ENCODE measurements around the gene TMEM42.

The TMEM42 gene

GRCh38 chr3:44827196-44827595, 34.5 kb upstream of the TMEM42 start:
- Histone ChIP-seq H4K8ac (ENCODE audit: low read depth, low read length) (no peak overlapping the region), H2AK5ac (ENCODE audit: low read length) (no peak overlapping the region), H3K36me3 (ENCODE audit: control insufficient read depth, insufficient read depth, low read length) (peaks cover 2% of the 10 kb centered on the region), H3K4me3 (ENCODE audit: low read length) (no peak overlapping the region), H3K79me1 (ENCODE audit: low read length) (no peaks in the 10 kb centered on the region), H3K27me3 (ENCODE audit: insufficient read depth, low read length, poor library complexity) (no peaks in the 10 kb centered on the region), H3K79me2 (ENCODE audit: control insufficient read depth, insufficient read depth, low read length) (no peaks in the 10 kb centered on the region), H3K4me1 (ENCODE audit: control insufficient read depth, low read depth, low read length) (no peaks in the 10 kb centered on the region), H4K5ac (ENCODE audit: low read length) (no peak overlapping the region), H3K56ac (ENCODE audit: low read length) (no peak overlapping the region), H3K18ac (ENCODE audit: low read length) (no peak overlapping the region), H3K4ac (ENCODE audit: low read depth, low read length) (no peak overlapping the region), H3K23ac (ENCODE audit: low read length) (no peak overlapping the region), H3K9ac (ENCODE audit: low read length) (no peak overlapping the region), H2BK120ac (ENCODE audit: low read depth, low read length) (no peak overlapping the region), H2BK15ac (replicated peaks; ENCODE audit: low read depth) (no peak overlapping the region), H2BK5ac (ENCODE audit: low read length) (no peak overlapping the region), H3K4me2 (ENCODE audit: low read length) (no peak overlapping the region), H3K27ac (ENCODE audit: low read depth, low read length) (no peak overlapping the region)
- WGBS (ENCODE audit: extremely low coverage, insufficient coverage, low lambda C conversion rate), result no CpG with 5 or more reads among the region's 3 CpGs
- no peak for DNase-seq

- Histone ChIP-seq H3K4me1 (ENCODE audit: control insufficient read depth, low read depth, low read length) (no peaks in the 10 kb centered on the region), H3K4me3 (ENCODE audit: low read length) (no peak overlapping the region), H3K18ac (ENCODE audit: low read length) (no peak overlapping the region), H3K4me2 (ENCODE audit: low read length) (no peak overlapping the region), H3K23ac (ENCODE audit: low read length) (no peak overlapping the region), H3K4ac (ENCODE audit: low read depth, low read length) (no peak overlapping the region), H2AK5ac (ENCODE audit: low read length) (no peak overlapping the region), H4K5ac (ENCODE audit: low read length) (no peak overlapping the region), H3K56ac (ENCODE audit: low read length) (no peak overlapping the region), H3K27me3 (ENCODE audit: insufficient read depth, low read length, poor library complexity) (no peaks in the 10 kb centered on the region), H2BK120ac (ENCODE audit: low read depth, low read length) (no peak overlapping the region), H3K27ac (ENCODE audit: low read depth, low read length) (no peak overlapping the region), H3K79me2 (ENCODE audit: control insufficient read depth, insufficient read depth, low read length) (no peaks in the 10 kb centered on the region), H3K79me1 (ENCODE audit: low read length) (no peaks in the 10 kb centered on the region), H4K8ac (ENCODE audit: low read depth, low read length) (no peak overlapping the region), H2BK15ac (replicated peaks; ENCODE audit: low read depth) (no peak overlapping the region), H3K36me3 (ENCODE audit: control insufficient read depth, insufficient read depth, low read length) (peaks cover 2% of the 10 kb centered on the region), H2BK5ac (ENCODE audit: low read length) (no peak overlapping the region), H3K9ac (ENCODE audit: low read length) (no peak overlapping the region)
- 100% methylated on average over 1 of the region's 5 CpGs for WGBS (ENCODE audit: extremely low coverage, insufficient coverage, low lambda C conversion rate)
- DNase-seq, result no peak
Observed at GRCh38 chr3:44831232-44831631, 30.5 kb upstream of the TMEM42 start.

GRCh38 chr3:44832032-44832431, 29.7 kb upstream of the TMEM42 start:
- H3K27ac ChIP-seq (ENCODE audit: low read depth, low read length), result no peak overlapping the region
- peaks cover 2% of the 10 kb centered on the region for H3K36me3 ChIP-seq (ENCODE audit: control insufficient read depth, insufficient read depth, low read length)
- no peaks in the 10 kb centered on the region for H3K79me1 ChIP-seq (ENCODE audit: low read length)
- no peaks in the 10 kb centered on the region for H3K79me2 ChIP-seq (ENCODE audit: control insufficient read depth, insufficient read depth, low read length)
- no peak for DNase-seq
- H3K4me1 ChIP-seq (ENCODE audit: control insufficient read depth, low read depth, low read length), result no peaks in the 10 kb centered on the region
- no peak overlapping the region for H4K5ac ChIP-seq (ENCODE audit: low read length)
- H2BK5ac ChIP-seq (ENCODE audit: low read length), result no peak overlapping the region
- no peak overlapping the region for H3K56ac ChIP-seq (ENCODE audit: low read length)
- no peak overlapping the region for H2AK5ac ChIP-seq (ENCODE audit: low read length)
- WGBS (ENCODE audit: extremely low coverage, insufficient coverage, low lambda C conversion rate), result no CpG with 5 or more reads among the region's 1 CpG
- H3K4ac ChIP-seq (ENCODE audit: low read depth, low read length), result no peak overlapping the region
- no peak overlapping the region for H2BK15ac ChIP-seq (replicated peaks; ENCODE audit: low read depth)
- no peak overlapping the region for H3K18ac ChIP-seq (ENCODE audit: low read length)
- no peaks in the 10 kb centered on the region for H3K27me3 ChIP-seq (ENCODE audit: insufficient read depth, low read length, poor library complexity)
- H3K4me2 ChIP-seq (ENCODE audit: low read length), result no peak overlapping the region
- no peak overlapping the region for H4K8ac ChIP-seq (ENCODE audit: low read depth, low read length)
- H2BK120ac ChIP-seq (ENCODE audit: low read depth, low read length), result no peak overlapping the region
- no peak overlapping the region for H3K9ac ChIP-seq (ENCODE audit: low read length)
- H3K4me3 ChIP-seq (ENCODE audit: low read length), result no peak overlapping the region
- H3K23ac ChIP-seq (ENCODE audit: low read length), result no peak overlapping the region

GRCh38 chr3:44832965-44833364, 28.7 kb upstream of the TMEM42 start:
- Histone ChIP-seq H3K36me3 (ENCODE audit: control insufficient read depth, insufficient read depth, low read length) (peaks cover 2% of the 10 kb centered on the region), H3K4me3 (ENCODE audit: low read length) (no peak overlapping the region), H2BK5ac (ENCODE audit: low read length) (no peak overlapping the region), H4K5ac (ENCODE audit: low read length) (no peak overlapping the region), H3K18ac (ENCODE audit: low read length) (no peak overlapping the region), H2AK5ac (ENCODE audit: low read length) (no peak overlapping the region), H3K27me3 (ENCODE audit: insufficient read depth, low read length, poor library complexity) (no peaks in the 10 kb centered on the region), H2BK120ac (ENCODE audit: low read depth, low read length) (no peak overlapping the region), H3K79me2 (ENCODE audit: control insufficient read depth, insufficient read depth, low read length) (no peaks in the 10 kb centered on the region), H3K56ac (ENCODE audit: low read length) (no peak overlapping the region), H3K4ac (ENCODE audit: low read depth, low read length) (no peak overlapping the region), H2BK15ac (replicated peaks; ENCODE audit: low read depth) (no peak overlapping the region), H3K9ac (ENCODE audit: low read length) (no peak overlapping the region), H3K4me1 (ENCODE audit: control insufficient read depth, low read depth, low read length) (no peaks in the 10 kb centered on the region), H4K8ac (ENCODE audit: low read depth, low read length) (no peak overlapping the region), H3K27ac (ENCODE audit: low read depth, low read length) (no peak overlapping the region), H3K4me2 (ENCODE audit: low read length) (no peak overlapping the region), H3K23ac (ENCODE audit: low read length) (no peak overlapping the region), H3K79me1 (ENCODE audit: low read length) (no peaks in the 10 kb centered on the region)
- no peak for DNase-seq
- WGBS (ENCODE audit: extremely low coverage, insufficient coverage, low lambda C conversion rate), result no CpG with 5 or more reads among the region's 2 CpGs

GRCh38 chr3:44833394-44833793, 28.3 kb upstream of the TMEM42 start:
- H3K9ac ChIP-seq (ENCODE audit: low read length), result no peak overlapping the region
- no peak overlapping the region for H3K56ac ChIP-seq (ENCODE audit: low read length)
- no peak overlapping the region for H4K8ac ChIP-seq (ENCODE audit: low read depth, low read length)
- H2AK5ac ChIP-seq (ENCODE audit: low read length), result no peak overlapping the region
- no peak overlapping the region for H3K18ac ChIP-seq (ENCODE audit: low read length)
- no peak overlapping the region for H4K5ac ChIP-seq (ENCODE audit: low read length)
- no peak overlapping the region for H3K27ac ChIP-seq (ENCODE audit: low read depth, low read length)
- peak; percentile 49 for DNase-seq
- WGBS (ENCODE audit: extremely low coverage, insufficient coverage, low lambda C conversion rate), result no CpG with 5 or more reads among the region's 7 CpGs
- H2BK15ac ChIP-seq (replicated peaks; ENCODE audit: low read depth), result no peak overlapping the region
- no peak overlapping the region for H2BK5ac ChIP-seq (ENCODE audit: low read length)
- H3K79me1 ChIP-seq (ENCODE audit: low read length), result no peaks in the 10 kb centered on the region
- no peak overlapping the region for H3K23ac ChIP-seq (ENCODE audit: low read length)
- H3K4me3 ChIP-seq (ENCODE audit: low read length), result no peak overlapping the region
- no peak overlapping the region for H3K4me2 ChIP-seq (ENCODE audit: low read length)
- no peaks in the 10 kb centered on the region for H3K27me3 ChIP-seq (ENCODE audit: insufficient read depth, low read length, poor library complexity)
- H2BK120ac ChIP-seq (ENCODE audit: low read depth, low read length), result no peak overlapping the region
- H3K4ac ChIP-seq (ENCODE audit: low read depth, low read length), result no peak overlapping the region
- peaks cover 2% of the 10 kb centered on the region for H3K36me3 ChIP-seq (ENCODE audit: control insufficient read depth, insufficient read depth, low read length)
- H3K4me1 ChIP-seq (ENCODE audit: control insufficient read depth, low read depth, low read length), result no peaks in the 10 kb centered on the region
- no peaks in the 10 kb centered on the region for H3K79me2 ChIP-seq (ENCODE audit: control insufficient read depth, insufficient read depth, low read length)

GRCh38 chr3:44835684-44836083, 26.0 kb upstream of the TMEM42 start:
- no CpG with 5 or more reads among the region's 3 CpGs for WGBS (ENCODE audit: extremely low coverage, insufficient coverage, low lambda C conversion rate)
- Histone ChIP-seq H3K4me3 (ENCODE audit: low read length) (no peak overlapping the region), H3K4ac (ENCODE audit: low read depth, low read length) (no peak overlapping the region), H3K18ac (ENCODE audit: low read length) (no peak overlapping the region), H3K79me2 (ENCODE audit: control insufficient read depth, insufficient read depth, low read length) (no peaks in the 10 kb centered on the region), H3K9ac (ENCODE audit: low read length) (no peak overlapping the region), H3K27ac (ENCODE audit: low read depth, low read length) (no peak overlapping the region), H3K4me2 (ENCODE audit: low read length) (no peak overlapping the region), H2BK5ac (ENCODE audit: low read length) (no peak overlapping the region), H3K56ac (ENCODE audit: low read length) (no peak overlapping the region), H4K8ac (ENCODE audit: low read depth, low read length) (no peak overlapping the region), H2AK5ac (ENCODE audit: low read length) (no peak overlapping the region), H3K79me1 (ENCODE audit: low read length) (no peaks in the 10 kb centered on the region), H3K23ac (ENCODE audit: low read length) (no peak overlapping the region), H3K36me3 (ENCODE audit: control insufficient read depth, insufficient read depth, low read length) (peaks cover 2% of the 10 kb centered on the region), H3K4me1 (ENCODE audit: control insufficient read depth, low read depth, low read length) (no peaks in the 10 kb centered on the region), H3K27me3 (ENCODE audit: insufficient read depth, low read length, poor library complexity) (no peaks in the 10 kb centered on the region), H2BK15ac (replicated peaks; ENCODE audit: low read depth) (no peak overlapping the region), H2BK120ac (ENCODE audit: low read depth, low read length) (no peak overlapping the region), H4K5ac (ENCODE audit: low read length) (no peak overlapping the region)
- DNase-seq, result no peak
